ENCODE results near the gene CRYBG1.

DNA sequence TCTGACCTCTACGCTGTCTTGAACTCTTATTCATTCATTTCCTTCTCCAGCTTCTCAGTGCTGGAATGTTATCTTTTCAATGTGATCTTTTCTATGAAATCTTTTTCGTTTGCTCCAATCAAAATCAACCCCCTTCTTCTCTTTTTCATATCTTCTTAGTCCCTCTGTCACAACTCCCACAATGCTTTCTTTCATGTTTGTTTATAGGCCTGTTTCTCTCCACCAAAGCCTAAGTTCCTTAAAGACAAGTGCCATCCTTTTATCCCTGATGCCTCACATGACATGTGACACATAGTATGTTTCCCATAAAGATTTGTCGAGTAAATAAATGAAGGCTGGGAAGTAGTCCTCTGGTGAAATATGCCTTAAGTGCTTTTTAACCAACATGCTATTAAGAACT, 38.1 kb downstream of the CRYBG1 start:
- TF ChIP-seq, protein P1, sequence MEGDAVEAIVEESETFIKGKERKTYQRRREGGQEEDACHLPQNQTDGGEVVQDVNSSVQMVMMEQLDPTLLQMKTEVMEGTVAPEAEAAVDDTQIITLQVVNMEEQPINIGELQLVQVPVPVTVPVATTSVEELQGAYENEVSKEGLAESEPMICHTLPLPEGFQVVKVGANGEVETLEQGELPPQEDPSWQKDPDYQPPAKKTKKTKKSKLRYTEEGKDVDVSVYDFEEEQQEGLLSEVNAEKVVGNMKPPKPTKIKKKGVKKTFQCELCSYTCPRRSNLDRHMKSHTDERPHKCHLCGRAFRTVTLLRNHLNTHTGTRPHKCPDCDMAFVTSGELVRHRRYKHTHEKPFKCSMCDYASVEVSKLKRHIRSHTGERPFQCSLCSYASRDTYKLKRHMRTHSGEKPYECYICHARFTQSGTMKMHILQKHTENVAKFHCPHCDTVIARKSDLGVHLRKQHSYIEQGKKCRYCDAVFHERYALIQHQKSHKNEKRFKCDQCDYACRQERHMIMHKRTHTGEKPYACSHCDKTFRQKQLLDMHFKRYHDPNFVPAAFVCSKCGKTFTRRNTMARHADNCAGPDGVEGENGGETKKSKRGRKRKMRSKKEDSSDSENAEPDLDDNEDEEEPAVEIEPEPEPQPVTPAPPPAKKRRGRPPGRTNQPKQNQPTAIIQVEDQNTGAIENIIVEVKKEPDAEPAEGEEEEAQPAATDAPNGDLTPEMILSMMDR (IDR thresholded peaks at IDR 0.05) = no peak
- TF ChIP-seq NFYB (CRISPR knock-in tag; conservative IDR thresholded peaks at IDR 0.05; ENCODE audit: low read depth) (no peak), GABPB1 (CRISPR knock-in tag; IDR thresholded peaks at IDR 0.05) (no peak)
- TF ChIP-seq, protein P2, sequence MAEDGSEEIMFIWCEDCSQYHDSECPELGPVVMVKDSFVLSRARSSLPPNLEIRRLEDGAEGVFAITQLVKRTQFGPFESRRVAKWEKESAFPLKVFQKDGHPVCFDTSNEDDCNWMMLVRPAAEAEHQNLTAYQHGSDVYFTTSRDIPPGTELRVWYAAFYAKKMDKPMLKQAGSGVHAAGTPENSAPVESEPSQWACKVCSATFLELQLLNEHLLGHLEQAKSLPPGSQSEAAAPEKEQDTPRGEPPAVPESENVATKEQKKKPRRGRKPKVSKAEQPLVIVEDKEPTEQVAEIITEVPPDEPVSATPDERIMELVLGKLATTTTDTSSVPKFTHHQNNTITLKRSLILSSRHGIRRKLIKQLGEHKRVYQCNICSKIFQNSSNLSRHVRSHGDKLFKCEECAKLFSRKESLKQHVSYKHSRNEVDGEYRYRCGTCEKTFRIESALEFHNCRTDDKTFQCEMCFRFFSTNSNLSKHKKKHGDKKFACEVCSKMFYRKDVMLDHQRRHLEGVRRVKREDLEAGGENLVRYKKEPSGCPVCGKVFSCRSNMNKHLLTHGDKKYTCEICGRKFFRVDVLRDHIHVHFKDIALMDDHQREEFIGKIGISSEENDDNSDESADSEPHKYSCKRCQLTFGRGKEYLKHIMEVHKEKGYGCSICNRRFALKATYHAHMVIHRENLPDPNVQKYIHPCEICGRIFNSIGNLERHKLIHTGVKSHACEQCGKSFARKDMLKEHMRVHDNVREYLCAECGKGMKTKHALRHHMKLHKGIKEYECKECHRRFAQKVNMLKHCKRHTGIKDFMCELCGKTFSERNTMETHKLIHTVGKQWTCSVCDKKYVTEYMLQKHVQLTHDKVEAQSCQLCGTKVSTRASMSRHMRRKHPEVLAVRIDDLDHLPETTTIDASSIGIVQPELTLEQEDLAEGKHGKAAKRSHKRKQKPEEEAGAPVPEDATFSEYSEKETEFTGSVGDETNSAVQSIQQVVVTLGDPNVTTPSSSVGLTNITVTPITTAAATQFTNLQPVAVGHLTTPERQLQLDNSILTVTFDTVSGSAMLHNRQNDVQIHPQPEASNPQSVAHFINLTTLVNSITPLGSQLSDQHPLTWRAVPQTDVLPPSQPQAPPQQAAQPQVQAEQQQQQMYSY (CRISPR knock-in tag; IDR thresholded peaks at IDR 0.05) = no peak
- TF ChIP-seq, protein P3, sequence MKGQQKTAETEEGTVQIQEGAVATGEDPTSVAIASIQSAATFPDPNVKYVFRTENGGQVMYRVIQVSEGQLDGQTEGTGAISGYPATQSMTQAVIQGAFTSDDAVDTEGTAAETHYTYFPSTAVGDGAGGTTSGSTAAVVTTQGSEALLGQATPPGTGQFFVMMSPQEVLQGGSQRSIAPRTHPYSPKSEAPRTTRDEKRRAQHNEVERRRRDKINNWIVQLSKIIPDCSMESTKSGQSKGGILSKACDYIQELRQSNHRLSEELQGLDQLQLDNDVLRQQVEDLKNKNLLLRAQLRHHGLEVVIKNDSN (CRISPR knock-in tag; IDR thresholded peaks at IDR 0.05) = no peak
- TF ChIP-seq, protein P4, sequence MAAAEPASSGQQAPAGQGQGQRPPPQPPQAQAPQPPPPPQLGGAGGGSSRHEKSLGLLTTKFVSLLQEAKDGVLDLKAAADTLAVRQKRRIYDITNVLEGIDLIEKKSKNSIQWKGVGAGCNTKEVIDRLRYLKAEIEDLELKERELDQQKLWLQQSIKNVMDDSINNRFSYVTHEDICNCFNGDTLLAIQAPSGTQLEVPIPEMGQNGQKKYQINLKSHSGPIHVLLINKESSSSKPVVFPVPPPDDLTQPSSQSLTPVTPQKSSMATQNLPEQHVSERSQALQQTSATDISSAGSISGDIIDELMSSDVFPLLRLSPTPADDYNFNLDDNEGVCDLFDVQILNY (CRISPR knock-in tag; IDR thresholded peaks at IDR 0.05) = no peak
- TF ChIP-seq, protein P5, sequence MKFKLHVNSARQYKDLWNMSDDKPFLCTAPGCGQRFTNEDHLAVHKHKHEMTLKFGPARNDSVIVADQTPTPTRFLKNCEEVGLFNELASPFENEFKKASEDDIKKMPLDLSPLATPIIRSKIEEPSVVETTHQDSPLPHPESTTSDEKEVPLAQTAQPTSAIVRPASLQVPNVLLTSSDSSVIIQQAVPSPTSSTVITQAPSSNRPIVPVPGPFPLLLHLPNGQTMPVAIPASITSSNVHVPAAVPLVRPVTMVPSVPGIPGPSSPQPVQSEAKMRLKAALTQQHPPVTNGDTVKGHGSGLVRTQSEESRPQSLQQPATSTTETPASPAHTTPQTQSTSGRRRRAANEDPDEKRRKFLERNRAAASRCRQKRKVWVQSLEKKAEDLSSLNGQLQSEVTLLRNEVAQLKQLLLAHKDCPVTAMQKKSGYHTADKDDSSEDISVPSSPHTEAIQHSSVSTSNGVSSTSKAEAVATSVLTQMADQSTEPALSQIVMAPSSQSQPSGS (CRISPR knock-in tag; IDR thresholded peaks at IDR 0.05; ENCODE audit: borderline replicate concordance, low read depth) = no peak

Data from WTC11 (cell line).